Measurements from ENCODE around the gene LDAH.

LDAH gene

GRCh38 chr2:20672201-20672951 lies 150.5 kb downstream of the LDAH start:
- no peak for DNase-seq (ENCODE audit: low read depth in 1 of 2, low spot score in 1 of 2)
- in situ Hi-C loops (cut with HindIII; ENCODE audit: low pct_unique_long_range_greater_than_20kb, low sequenced_read_pairs), result no loop called here
- no peak for TF ChIP-seq JUND (IDR thresholded peaks at IDR 0.05; ENCODE audit: low read depth)

- no peak for TF ChIP-seq JUND (IDR thresholded peaks at IDR 0.05; ENCODE audit: low read depth)
- in situ Hi-C loops (cut with HindIII; ENCODE audit: low pct_unique_long_range_greater_than_20kb, low sequenced_read_pairs), result no loop called here
These were observed 151.2 kb downstream of the LDAH start for GRCh38 chr2:20671736-20672080.

GRCh38 chr2:20671036-20671735 lies 151.7 kb downstream of the LDAH start:
- in situ Hi-C loops (cut with HindIII; ENCODE audit: low pct_unique_long_range_greater_than_20kb, low sequenced_read_pairs), result no loop called here
- no peak for TF ChIP-seq JUND (IDR thresholded peaks at IDR 0.05; ENCODE audit: low read depth)
- no peak for DNase-seq (ENCODE audit: low read depth in 1 of 2, low spot score in 1 of 2)

More at GRCh38 chr2:20671736-20672080, 151.2 kb downstream of the LDAH start:
- DNase-seq (ENCODE audit: low read depth in 1 of 2, low spot score in 1 of 2), result no peak

GRCh38 chr2:20670315-20671035 lies 152.4 kb downstream of the LDAH start:
- in situ Hi-C loops (cut with HindIII; ENCODE audit: low pct_unique_long_range_greater_than_20kb, low sequenced_read_pairs), result no loop called here
- no peak for DNase-seq (ENCODE audit: low read depth in 1 of 2, low spot score in 1 of 2)
- no peak for TF ChIP-seq JUND (IDR thresholded peaks at IDR 0.05; ENCODE audit: low read depth)

GRCh38 chr2:20669562-20670314 lies 153.2 kb downstream of the LDAH start:
- in situ Hi-C loops (cut with HindIII; ENCODE audit: low pct_unique_long_range_greater_than_20kb, low sequenced_read_pairs), result no loop called here
- no peak for TF ChIP-seq JUND (IDR thresholded peaks at IDR 0.05; ENCODE audit: low read depth)
- no peak for DNase-seq (ENCODE audit: low read depth in 1 of 2, low spot score in 1 of 2)

GRCh38 chr2:20668871-20669475 lies 153.9 kb downstream of the LDAH start:
- in situ Hi-C loops (cut with HindIII; ENCODE audit: low pct_unique_long_range_greater_than_20kb, low sequenced_read_pairs), result no loop called here
- TF ChIP-seq JUND (IDR thresholded peaks at IDR 0.05; ENCODE audit: low read depth), result no peak
- DNase-seq (ENCODE audit: low read depth in 1 of 2, low spot score in 1 of 2), result no peak

- no peak for DNase-seq (ENCODE audit: low read depth in 1 of 2, low spot score in 1 of 2)
- no peak for TF ChIP-seq JUND (IDR thresholded peaks at IDR 0.05; ENCODE audit: low read depth)
These were observed 154.4 kb downstream of the LDAH start for GRCh38 chr2:20668451-20668850.

GRCh38 chr2:20667531-20668401 lies 155.1 kb downstream of the LDAH start:
- no peak for TF ChIP-seq JUND (IDR thresholded peaks at IDR 0.05; ENCODE audit: low read depth)
- in situ Hi-C loops (cut with HindIII; ENCODE audit: low pct_unique_long_range_greater_than_20kb, low sequenced_read_pairs), result no loop called here

More at GRCh38 chr2:20668451-20668850, 154.4 kb downstream of the LDAH start:
- in situ Hi-C loops (cut with HindIII; ENCODE audit: low pct_unique_long_range_greater_than_20kb, low sequenced_read_pairs), result no loop called here

GRCh38 chr2:20667151-20667530 lies 155.8 kb downstream of the LDAH start:
- no peak for DNase-seq (ENCODE audit: low read depth in 1 of 2, low spot score in 1 of 2)
- in situ Hi-C loops (cut with HindIII; ENCODE audit: low pct_unique_long_range_greater_than_20kb, low sequenced_read_pairs), result no loop called here
- TF ChIP-seq JUND (IDR thresholded peaks at IDR 0.05; ENCODE audit: low read depth), result no peak

More at GRCh38 chr2:20667531-20668401, 155.1 kb downstream of the LDAH start:
- DNase-seq (ENCODE audit: low read depth in 1 of 2, low spot score in 1 of 2), result peak; percentile 36 to 72

GRCh38 chr2:20666304-20667150 lies 156.4 kb downstream of the LDAH start, which contains the start of gene GDF7:
TSS of gene GDF7 (plus strand) at chr2:20667144. CDS start at chr2:20667240, 96 bp downstream.
- DNase-seq (ENCODE audit: low read depth in 1 of 2, low spot score in 1 of 2), result no peak
- TF ChIP-seq JUND (IDR thresholded peaks at IDR 0.05; ENCODE audit: low read depth), result no peak
- in situ Hi-C loops (cut with HindIII; ENCODE audit: low pct_unique_long_range_greater_than_20kb, low sequenced_read_pairs), result no loop called here
